K562 (cell line): ENCODE data around the gene PTK7. TPM values are rescaled to one million over a fixed set of nuclear protein-coding genes. Genes with fewer than 3 reads are reported as not detected.

Experiments used
- ARHGAP35 ChIP-seq: fragments of 450-650 bp; IDR thresholded peaks from 2 replicates; pipeline ENCODE4 v1.6.1; 2018; ENCODE audit not compliant: partially characterized antibody
- ATF1 ChIP-seq, 2 experiments: fragments of 450-650 bp in 1 of 2; IDR thresholded peaks; 2 replicates each; pipeline ENCODE4 v1.6.1; 2016; ENCODE audit warnings: missing compliant biosample characterization in 1 of 2, missing genetic modification characterization in 1 of 2
- CEBPB ChIP-seq: fragments of 450-650 bp; IDR thresholded peaks from 2 replicates; pipeline ENCODE4 v1.6.1; 2016; ENCODE audit warnings: missing genetic modification characterization, missing compliant biosample characterization
- E2F3 ChIP-seq: fragments of 250-450 bp; sonication (Bioruptor Pico); IDR thresholded peaks from 2 replicates; pipeline ENCODE4 v1.4.0; 2020; ENCODE audit warnings: mild to moderate bottlenecking
- EHMT2 ChIP-seq: fragments of 450-650 bp; IDR thresholded peaks from 2 replicates; pipeline ENCODE4 v1.6.1; 2018; ENCODE audit warnings: antibody characterized with exemption
- ERF ChIP-seq: fragments of 450-650 bp; formaldehyde crosslinking; IDR thresholded peaks from 2 replicates; pipeline ENCODE4 v1.4.0; 2020; ENCODE audit warnings: mild to moderate bottlenecking, mixed read lengths
- ETV6 ChIP-seq, 3 experiments: fragments of 150-350 bp in 1 of 3; sonication (generic) in 1 of 3; formaldehyde crosslinking in 1 of 3; IDR thresholded peaks; 2 replicates each; pipeline versions ENCODE4 v1.6.1 to v1.8.0; 2014 to 2022; ENCODE audit warnings: borderline replicate concordance in 2 of 3, low read depth in 2 of 3, antibody characterized with exemption in 1 of 3, low read length in 1 of 3, mild to moderate bottlenecking in 1 of 3, missing genetic modification reagents in 1 of 3
- IFI16 ChIP-seq: fragments of 250-450 bp; sonication (Bioruptor Pico); IDR thresholded peaks from 2 replicates; pipeline ENCODE4 v2.1.2; 2022; ENCODE audit warnings: mild to moderate bottlenecking, inconsistent platforms
- KAT2B ChIP-seq: IDR thresholded peaks from one replicate; pipeline ENCODE4 v1.6.1; 2012; ENCODE audit warnings: low read depth, mild to moderate bottlenecking, control low read depth, inconsistent platforms, low read length, moderate library complexity
- MTA1 ChIP-seq: fragments of 450-650 bp; IDR thresholded peaks from 2 replicates; pipeline ENCODE4 v1.6.1; 2017; ENCODE audit warnings: borderline replicate concordance
- NCOA6 ChIP-seq: fragments of 450-650 bp; IDR thresholded peaks from 2 replicates; pipeline ENCODE4 v1.6.1; 2017; ENCODE audit warnings: mild to moderate bottlenecking
- NEUROD1 ChIP-seq: fragments of 150-350 bp; IDR thresholded peaks from 2 replicates; pipeline ENCODE4 v1.6.1; 2014; ENCODE audit warnings: borderline replicate concordance, low read length, low read depth; ENCODE audit not compliant: partially characterized antibody
- NFE2 ChIP-seq: IDR thresholded peaks from 2 replicates; pipeline ENCODE4 v1.6.1; 2014; ENCODE audit warnings: antibody characterized with exemption, low read depth
- RBM14 ChIP-seq: fragments of 200-400 bp; formaldehyde crosslinking; IDR thresholded peaks from 2 replicates; pipeline ENCODE4 v1.6.1; 2018; ENCODE audit warnings: low read depth, mild to moderate bottlenecking, low read length, moderate library complexity, borderline replicate concordance; ENCODE audit not compliant: insufficient read depth
- RCOR1 ChIP-seq, 2 experiments: IDR thresholded peaks; 2 replicates each; pipeline ENCODE4 v1.6.1; 2012; ENCODE audit warnings: low read depth in 2 of 2, low read length in 2 of 2, borderline replicate concordance in 1 of 2, improper control_type of control experiment in 1 of 2
- SAP30 ChIP-seq: fragments of 200-600 bp; sonication (generic); IDR thresholded peaks from 2 replicates; pipeline ENCODE4 v1.6.1; 2012; ENCODE audit warnings: borderline replicate concordance, low read depth, mild to moderate bottlenecking, moderate library complexity, low read length, control low read depth, inconsistent platforms; ENCODE audit not compliant: insufficient read depth, poor library complexity, severe bottlenecking
- SMARCE1 ChIP-seq: fragments of 450-650 bp; IDR thresholded peaks from 2 replicates; pipeline ENCODE4 v1.7.1; 2016; ENCODE audit warnings: mild to moderate bottlenecking
- TARDBP ChIP-seq: fragments of 450-650 bp; IDR thresholded peaks from 2 replicates; pipeline ENCODE4 v1.6.1; 2016
- THRAP3 ChIP-seq: fragments of 450-650 bp; IDR thresholded peaks from 2 replicates; pipeline ENCODE4 v1.6.1; 2016; ENCODE audit warnings: mild to moderate bottlenecking, inconsistent platforms, borderline replicate concordance
- TOE1 ChIP-seq, 2 experiments: fragments of 450-650 bp in 1 of 2; sonication (generic) in 1 of 2; formaldehyde crosslinking in 1 of 2; IDR thresholded peaks; 2 replicates each; pipeline versions ENCODE4 v1.7.1 to v1.8.0; 2016 to 2022; ENCODE audit warnings: borderline replicate concordance in 2 of 2, mild to moderate bottlenecking in 2 of 2, antibody characterized with exemption in 1 of 2, inconsistent platforms in 1 of 2, low read depth in 1 of 2, missing genetic modification reagents in 1 of 2, moderate library complexity in 1 of 2
- ZNF175 ChIP-seq: fragments of 200-800 bp; sonication (Bioruptor generic); IDR thresholded peaks from 2 replicates; pipeline ENCODE4 v1.6.1; 2016; ENCODE audit warnings: low read depth, mild to moderate bottlenecking, missing genetic modification characterization, missing compliant biosample characterization
- ZNF3 ChIP-seq: fragments of 250-450 bp; sonication (Bioruptor Pico); IDR thresholded peaks from 2 replicates; pipeline ENCODE4 v1.5.0; 2021; ENCODE audit warnings: mild to moderate bottlenecking, moderate library complexity
- ZNF778 ChIP-seq: fragments of 450-650 bp; formaldehyde crosslinking; IDR thresholded peaks from 2 replicates; pipeline ENCODE4 v1.4.0; 2020; ENCODE audit warnings: mild to moderate bottlenecking, moderate library complexity
- ZSCAN29 ChIP-seq: fragments of 450-650 bp; IDR thresholded peaks from 2 replicates; pipeline ENCODE4 v1.6.1; 2017
- polyA plus RNA-seq, 8 experiments: library from polyadenylated mRNA; depleted of rRNA in 4 of 8; stranded (reverse) in 5 of 8; unstranded in 3 of 8; fragments of >200 nt; fragmentation: Nextera tagmentation in 2 of 8; fragmentation: Illumina TruSeq in 1 of 8; extraction: Ambion mirVana in 2 of 8; extraction: Trizol in 1 of 8; gene quantifications; 2 replicates each; pipeline versions ENCODE4 v1.2.1 to v1.2.3, GENCODE V29; 2011 to 2014; ENCODE audit warnings: inconsistent platforms in 1 of 8, missing spikeins in 1 of 8
- total RNA-seq, 7 experiments: library from RNA; depleted of rRNA in 6 of 7; stranded (reverse); fragments of >200 nt in 6 of 7; fragmentation: Illumina TruSeq in 2 of 7; extraction: Trizol in 2 of 7; gene quantifications; 2 replicates each; pipeline versions ENCODE4 v1.2.1 to v1.2.3, GENCODE V29; 2011 to 2021; ENCODE audit warnings: low replicate concordance in 1 of 7
- TF ChIP-seq, protein P1 (sequence below), 2 experiments: fragments of 450-650 bp in 1 of 2; sonication (generic) in 1 of 2; formaldehyde crosslinking; conservative IDR thresholded peaks; 2 replicates each; pipeline versions ENCODE4 v1.4.0 to v1.8.1; 2020 to 2022; ENCODE audit warnings: mild to moderate bottlenecking in 1 of 2, missing genetic modification reagents in 1 of 2
- TF ChIP-seq, protein P2 (sequence below): fragments of 450-650 bp; formaldehyde crosslinking; IDR thresholded peaks from 2 replicates; pipeline ENCODE4 v1.4.0; 2022; ENCODE audit warnings: missing genetic modification characterization

The PTK7 gene
- total and polyA plus RNA-seq, 9 of the 15 experiments (the other 6 are each of a cell fraction or from before 2014, with no cell fraction given) = 0.20 to 6.8 (median 4.2) TPM

- TF ChIP-seq NEUROD1 = no peak
- no peak for TF ChIP-seq ETV6 (IDR thresholded peaks at IDR 0.05; ENCODE audit: borderline replicate concordance in 1 of 2, low read depth in 2 of 2, low read length in 1 of 2)
- TF ChIP-seq ETV6 (CRISPR knock-in tag; IDR thresholded peaks at IDR 0.05; ENCODE audit: borderline replicate concordance) = no peak
- TF ChIP-seq SAP30 = peak; percentile 44
- no peak for TF ChIP-seq ZNF175 (CRISPR knock-in tag)
- no peak for TF ChIP-seq E2F3
- TF ChIP-seq RCOR1 (IDR thresholded peaks at IDR 0.05; ENCODE audit: borderline replicate concordance in 1 of 2, low read depth in 2 of 2, low read length in 2 of 2) = no peak
- TF ChIP-seq ZNF3 (CRISPR knock-in tag) = no peak
- no peak for TF ChIP-seq TARDBP
- TF ChIP-seq THRAP3 = no peak; the same call in 1 of the 2 replicates
- TF ChIP-seq ZSCAN29 = no peak
- TF ChIP-seq SMARCE1 = 0 out of 2 replicates have a peak, but pooled peaks have one; percentile 50
- peak; percentile 65; the same call in 1 of the 2 replicates for TF ChIP-seq MTA1
- no peak for TF ChIP-seq RBM14
- no peak for TF ChIP-seq KAT2B
- TF ChIP-seq, protein P1, sequence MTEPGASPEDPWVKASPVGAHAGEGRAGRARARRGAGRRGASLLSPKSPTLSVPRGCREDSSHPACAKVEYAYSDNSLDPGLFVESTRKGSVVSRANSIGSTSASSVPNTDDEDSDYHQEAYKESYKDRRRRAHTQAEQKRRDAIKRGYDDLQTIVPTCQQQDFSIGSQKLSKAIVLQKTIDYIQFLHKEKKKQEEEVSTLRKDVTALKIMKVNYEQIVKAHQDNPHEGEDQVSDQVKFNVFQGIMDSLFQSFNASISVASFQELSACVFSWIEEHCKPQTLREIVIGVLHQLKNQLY (CRISPR knock-in tag; conservative IDR thresholded peaks at IDR 0.05) = no peak
- no peak for TF ChIP-seq CEBPB
- no peak for TF ChIP-seq ARHGAP35
- no peak for TF ChIP-seq ATF1 (CRISPR knock-in tag; IDR thresholded peaks at IDR 0.05)
- TF ChIP-seq ATF1 (tag; IDR thresholded peaks at IDR 0.05) = no peak
- TF ChIP-seq ZNF778 = no peak
- TF ChIP-seq, protein P2, sequence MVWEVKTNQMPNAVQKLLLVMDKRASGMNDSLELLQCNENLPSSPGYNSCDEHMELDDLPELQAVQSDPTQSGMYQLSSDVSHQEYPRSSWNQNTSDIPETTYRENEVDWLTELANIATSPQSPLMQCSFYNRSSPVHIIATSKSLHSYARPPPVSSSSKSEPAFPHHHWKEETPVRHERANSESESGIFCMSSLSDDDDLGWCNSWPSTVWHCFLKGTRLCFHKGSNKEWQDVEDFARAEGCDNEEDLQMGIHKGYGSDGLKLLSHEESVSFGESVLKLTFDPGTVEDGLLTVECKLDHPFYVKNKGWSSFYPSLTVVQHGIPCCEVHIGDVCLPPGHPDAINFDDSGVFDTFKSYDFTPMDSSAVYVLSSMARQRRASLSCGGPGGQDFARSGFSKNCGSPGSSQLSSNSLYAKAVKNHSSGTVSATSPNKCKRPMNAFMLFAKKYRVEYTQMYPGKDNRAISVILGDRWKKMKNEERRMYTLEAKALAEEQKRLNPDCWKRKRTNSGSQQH (CRISPR knock-in tag) = 0 out of 2 replicates have a peak, but pooled peaks have one; percentile 49
- no peak for TF ChIP-seq NFE2
- no peak for TF ChIP-seq NCOA6
- TF ChIP-seq EHMT2 = no peak
- no peak for TF ChIP-seq IFI16
- TF ChIP-seq ERF (CRISPR knock-in tag) = no peak
- TF ChIP-seq TOE1 (IDR thresholded peaks at IDR 0.05; ENCODE audit: borderline replicate concordance) = 0 out of 2 replicates have a peak, but pooled peaks have one; percentile 42
- TF ChIP-seq TOE1 (CRISPR knock-in tag; IDR thresholded peaks at IDR 0.05; ENCODE audit: borderline replicate concordance, low read depth) = no peak
Measured at GRCh38 chr6:43172104-43173007, 96.2 kb downstream of the PTK7 start (continued).
